SK-N-SH (cell line): ENCODE measurements around the gene PSAP. TPM values are rescaled to one million over a fixed set of nuclear protein-coding genes. Genes with fewer than 3 reads are reported as not detected.

Experiments
- CTCF ChIA-PET: fragments of 300-600, 350-600 bp; formaldehyde crosslinking; extraction: SDS; loops from one replicate; lab custom pipeline; 2021; lab: Yijun Ruan, JAX
- POLR2A ChIA-PET: fragments of 350-600 bp; sonication (Branson Sonifier 250); formaldehyde crosslinking; extraction: SDS; loops from one replicate; lab custom pipeline; 2020; ENCODE audit warnings: antibody characterized with exemption, inconsistent platforms; lab: Yijun Ruan, JAX
- DNase-seq: peaks from one replicate; pipeline ENCODE4 v3.0.0; 2012
- H2AFZ ChIP-seq: fragments of 200-600 bp; sonication (generic); 2 replicates; pipeline ENCODE4 v1.8.1; 2016; ENCODE audit warnings: antibody characterized with exemption, mild to moderate bottlenecking, low read depth
- H3F3A ChIP-seq: fragments of 200-600 bp; sonication (generic); replicated peaks from 2 replicates; pipeline ENCODE3; 2016; ENCODE audit warnings: antibody characterized with exemption, mild to moderate bottlenecking; ENCODE audit not compliant: insufficient read depth
- H3K27ac ChIP-seq, 2 experiments: fragments of 200-500 bp in 1 of 2; fragments of 200-600 bp in 1 of 2; sonication (Bioruptor generic) in 1 of 2; sonication (generic), shearing (Covaris generic) in 1 of 2; 2 replicates each; pipeline versions ENCODE4 v1.5.1 to v1.6.1; 2014 to 2016; ENCODE audit warnings: low read depth in 2 of 2, inconsistent platforms in 1 of 2, low read length in 1 of 2, mild to moderate bottlenecking in 1 of 2, mixed read lengths in 1 of 2
- H3K27me3 ChIP-seq: fragments of 200-600 bp; sonication (generic), shearing (Covaris generic); 2 replicates; pipeline ENCODE4 v1.6.1; 2016; ENCODE audit warnings: mixed run types; ENCODE audit not compliant: insufficient read depth
- H3K36me3 ChIP-seq, 2 experiments: fragments of 200-500 bp in 1 of 2; fragments of 200-600 bp in 1 of 2; sonication (Bioruptor generic) in 1 of 2; sonication (generic) in 1 of 2; replicated peaks in 1 of 2; 2 replicates each; pipeline versions ENCODE3 to v1.5.1; 2014 to 2016; ENCODE audit warnings: low read length in 1 of 2, mild to moderate bottlenecking in 1 of 2; ENCODE audit not compliant: insufficient read depth in 2 of 2, control insufficient read depth in 1 of 2
- H3K4me1 ChIP-seq, 2 experiments: fragments of 200-500 bp in 1 of 2; fragments of 200-600 bp in 1 of 2; sonication (Bioruptor generic) in 1 of 2; sonication (generic), shearing (Covaris generic) in 1 of 2; 2 replicates each; pipeline versions ENCODE4 v1.5.1 to v1.6.1; 2014 to 2016; ENCODE audit warnings: low read depth in 1 of 2, low read length in 1 of 2, mixed run types in 1 of 2; ENCODE audit not compliant: insufficient read depth in 2 of 2, control insufficient read depth in 1 of 2
- H3K4me2 ChIP-seq: fragments of 200-600 bp; sonication (generic), shearing (Covaris generic); 2 replicates; pipeline ENCODE4 v1.6.1; 2017; ENCODE audit warnings: mixed run types
- H3K4me3 ChIP-seq, 2 experiments: fragments of 200-500 bp in 1 of 2; fragments of 200-600 bp in 1 of 2; sonication (Bioruptor generic) in 1 of 2; sonication (generic), shearing (Covaris generic) in 1 of 2; 2 replicates each; pipeline versions ENCODE4 v1.5.1 to v1.8.1; 2014 to 2016; ENCODE audit warnings: low read depth in 2 of 2, inconsistent platforms in 1 of 2, low read length in 1 of 2, mild to moderate bottlenecking in 1 of 2, mixed read lengths in 1 of 2, moderate library complexity in 1 of 2
- H3K79me2 ChIP-seq: fragments of 200-600 bp; sonication (generic); 2 replicates; pipeline ENCODE4 v1.8.1; 2017; ENCODE audit warnings: mild to moderate bottlenecking; ENCODE audit not compliant: insufficient read depth
- H3K9ac ChIP-seq: fragments of 200-600 bp; sonication (generic); 2 replicates; pipeline ENCODE4 v1.6.1; 2017; ENCODE audit warnings: mixed run types
- H3K9me2 ChIP-seq: fragments of 200-600 bp; sonication (generic); 2 replicates; pipeline ENCODE4 v1.6.1; 2017; ENCODE audit warnings: mixed run types
- H3K9me3 ChIP-seq: fragments of 200-600 bp; sonication (generic); 2 replicates; pipeline ENCODE4 v1.6.1; 2017; ENCODE audit warnings: mixed run types, mild to moderate bottlenecking, moderate library complexity
- H4K20me1 ChIP-seq: fragments of 200-600 bp; sonication (generic); 2 replicates; pipeline ENCODE4 v1.6.1; 2017; ENCODE audit warnings: mild to moderate bottlenecking, mixed run types; ENCODE audit not compliant: insufficient read depth
- GATA2 ChIP-seq: sonication (generic); formaldehyde crosslinking; IDR thresholded peaks from 2 replicates; pipeline ENCODE4 v1.5.0; 2020; ENCODE audit warnings: mild to moderate bottlenecking, missing genetic modification reagents
- MEF2A ChIP-seq: IDR thresholded peaks from 2 replicates; pipeline ENCODE4 v1.4.0; 2012; ENCODE audit warnings: low read depth, borderline replicate concordance
- MXI1 ChIP-seq: IDR thresholded peaks from 2 replicates; pipeline ENCODE4 v1.6.1; 2012; ENCODE audit warnings: mild to moderate bottlenecking, low read depth, low read length, improper control_type of control experiment
- NFIC ChIP-seq: IDR thresholded peaks from 2 replicates; pipeline ENCODE4 v1.4.0; 2012; ENCODE audit warnings: borderline replicate concordance
- NRF1 ChIP-seq: IDR thresholded peaks from 2 replicates; pipeline ENCODE4 v1.6.1; 2012; ENCODE audit warnings: low read depth, mild to moderate bottlenecking, low read length
- PBX3 ChIP-seq: IDR thresholded peaks from 2 replicates; pipeline ENCODE4; 2012
- POLR2AphosphoS5 ChIP-seq: IDR thresholded peaks from 2 replicates; pipeline ENCODE4 v1.6.1; 2012; ENCODE audit warnings: low read depth, low read length
- RAD21 ChIP-seq: IDR thresholded peaks from 2 replicates; pipeline ENCODE4 v1.6.1; 2012; ENCODE audit warnings: mild to moderate bottlenecking, low read length
- RCOR1 ChIP-seq: fragments of 150-350 bp; IDR thresholded peaks from 2 replicates; pipeline ENCODE4 v1.6.1; 2017; ENCODE audit warnings: antibody characterized with exemption, low read length
- REST ChIP-seq: IDR thresholded peaks from 2 replicates; pipeline ENCODE4 v1.6.1; 2012; ENCODE audit warnings: mild to moderate bottlenecking, low read depth, low read length, moderate library complexity
- TCF12 ChIP-seq: IDR thresholded peaks from 2 replicates; pipeline ENCODE4 v1.4.0; 2012
- WGBS: methylation state at CpG from one replicate; pipeline ENCODE4 v1.1.6; 2017; ENCODE audit warnings: low lambda C conversion rate; 5-methylcytosine and 5-hydroxymethylcytosine counted together
- polyA plus RNA-seq, 3 experiments: library from polyadenylated mRNA; depleted of rRNA; stranded (reverse); fragments of >200 nt; gene quantifications; 2 replicates each; pipeline ENCODE4 v1.2.3, GENCODE V29; 2012
- TF ChIP-seq, protein P1 (sequence below): fragments of 200-600 bp; sonication (generic); IDR thresholded peaks from 2 replicates; pipeline ENCODE4 v1.6.1; 2017; ENCODE audit warnings: antibody characterized with exemption, mild to moderate bottlenecking, moderate library complexity

PSAP gene
- polyA plus RNA-seq, 1 of the 3 experiments (the other 2 are of a cell fraction) = 1,647 TPM

DNA sequence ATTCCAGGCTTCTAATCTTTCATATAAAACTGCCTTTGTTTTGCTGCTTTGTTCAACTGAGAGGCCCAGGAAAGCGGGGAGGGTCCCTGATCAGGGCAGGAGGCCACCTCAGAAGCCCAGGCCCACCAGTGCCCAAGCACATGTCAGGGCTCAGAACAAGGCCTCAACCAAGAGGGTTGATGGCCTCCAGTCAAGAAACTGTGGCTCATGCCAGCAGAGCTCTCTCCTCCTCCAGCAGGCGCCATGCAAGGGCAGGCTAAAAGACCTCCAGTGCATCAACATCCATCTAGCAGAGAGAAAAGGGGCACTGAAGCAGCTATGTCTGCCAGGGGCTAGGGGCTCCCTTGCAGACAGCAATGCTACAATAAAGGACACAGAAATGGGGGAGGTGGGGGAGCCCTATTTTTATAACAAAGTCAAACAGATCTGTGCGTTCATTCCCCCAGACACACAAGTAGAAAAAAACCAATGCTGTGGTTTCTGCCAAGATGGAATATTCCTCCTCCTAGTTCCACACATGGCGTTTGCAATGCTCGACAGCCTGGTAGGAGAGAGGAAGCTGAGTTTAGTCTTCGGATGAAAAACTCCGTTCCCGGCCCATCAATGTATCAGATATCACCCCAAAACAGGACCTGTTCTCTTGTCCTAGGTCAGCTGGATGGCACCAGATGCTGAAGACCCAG lies 34.0 kb downstream of the PSAP start:
- H3K9ac ChIP-seq = no peak overlapping the region
- H3K36me3 ChIP-seq = peaks cover 19 to 73% of the 10 kb centered on the region in 2 experiments
- no peaks in the 10 kb centered on the region for H3K9me2 ChIP-seq
- no peaks in the 10 kb centered on the region; a peak in 1 of 4 replicates for H3K4me1 ChIP-seq
- 99% methylated on average over 7 of the region's 8 CpGs for WGBS
- ChIA-PET CTCF (interaction anchor here (1.3 to 5.7 kb wide), 2 partner anchors 80 to 421 kb away, joined by 4 to 40 read pairs; partner anchors contain the start of gene CDH23), POLR2A (no interaction called here)
- no peak overlapping the region for H3K4me3 ChIP-seq
- H2AFZ ChIP-seq = no peak overlapping the region
- TF ChIP-seq NRF1 = no peak
- TF ChIP-seq GATA2 = no peak
- no peak for TF ChIP-seq REST
- TF ChIP-seq MXI1 = no peak
- no peak for TF ChIP-seq POLR2AphosphoS5
- TF ChIP-seq, protein P1, sequence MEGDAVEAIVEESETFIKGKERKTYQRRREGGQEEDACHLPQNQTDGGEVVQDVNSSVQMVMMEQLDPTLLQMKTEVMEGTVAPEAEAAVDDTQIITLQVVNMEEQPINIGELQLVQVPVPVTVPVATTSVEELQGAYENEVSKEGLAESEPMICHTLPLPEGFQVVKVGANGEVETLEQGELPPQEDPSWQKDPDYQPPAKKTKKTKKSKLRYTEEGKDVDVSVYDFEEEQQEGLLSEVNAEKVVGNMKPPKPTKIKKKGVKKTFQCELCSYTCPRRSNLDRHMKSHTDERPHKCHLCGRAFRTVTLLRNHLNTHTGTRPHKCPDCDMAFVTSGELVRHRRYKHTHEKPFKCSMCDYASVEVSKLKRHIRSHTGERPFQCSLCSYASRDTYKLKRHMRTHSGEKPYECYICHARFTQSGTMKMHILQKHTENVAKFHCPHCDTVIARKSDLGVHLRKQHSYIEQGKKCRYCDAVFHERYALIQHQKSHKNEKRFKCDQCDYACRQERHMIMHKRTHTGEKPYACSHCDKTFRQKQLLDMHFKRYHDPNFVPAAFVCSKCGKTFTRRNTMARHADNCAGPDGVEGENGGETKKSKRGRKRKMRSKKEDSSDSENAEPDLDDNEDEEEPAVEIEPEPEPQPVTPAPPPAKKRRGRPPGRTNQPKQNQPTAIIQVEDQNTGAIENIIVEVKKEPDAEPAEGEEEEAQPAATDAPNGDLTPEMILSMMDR = no peak
- no peak for TF ChIP-seq PBX3
- TF ChIP-seq TCF12 = no peak
- no peak for TF ChIP-seq NFIC
- TF ChIP-seq MEF2A = no peak
- TF ChIP-seq RCOR1 = no peak
- no peak for TF ChIP-seq RAD21
- no peaks in the 10 kb centered on the region for H3K79me2 ChIP-seq
- H4K20me1 ChIP-seq = 0 out of 2 replicates have a peak, but pooled peaks cover 6% of the 10 kb centered on the region
- H3K27me3 ChIP-seq = no peaks in the 10 kb centered on the region
- no peak overlapping the region; a peak in 1 of 4 replicates for H3K27ac ChIP-seq
- DNase-seq = no peak
- H3K4me2 ChIP-seq = no peak overlapping the region
- H3K9me3 ChIP-seq = no peaks in the 10 kb centered on the region
- no peaks in the 10 kb centered on the region for H3F3A ChIP-seq
